GM21360 (cell line): ENCODE results near the gene SGO1.

Experiments used
- ATAC-seq: cut with Tn5 transposase; IDR thresholded peaks from one replicate; pipeline ENCODE4 v1.9.1; 2021; ENCODE audit warnings: mild to moderate bottlenecking, moderate library complexity; ENCODE audit not compliant: unreplicated experiment

SGO1 gene

GRCh38 chr3:20160230-20160629 is 25.8 kb downstream of the SGO1 start:
- no peak for ATAC-seq

- ATAC-seq = no peak
Observed at GRCh38 chr3:20154928-20155327, 31.1 kb downstream of the SGO1 start.

GRCh38 chr3:20154078-20154477 is 31.9 kb downstream of the SGO1 start:
- no peak for ATAC-seq

- ATAC-seq = no peak
Observed at GRCh38 chr3:20148466-20148865, 37.5 kb downstream of the SGO1 start.

- ATAC-seq = no peak
Observed at GRCh38 chr3:20147361-20147760, 38.6 kb downstream of the SGO1 start.

GRCh38 chr3:20146301-20146700 is 39.7 kb downstream of the SGO1 start:
- ATAC-seq = no peak

GRCh38 chr3:20145874-20146273 is 40.1 kb downstream of the SGO1 start:
- no peak for ATAC-seq

- ATAC-seq = no peak
Observed at GRCh38 chr3:20143519-20143918, 42.5 kb downstream of the SGO1 start.

GRCh38 chr3:20142517-20142916 is 43.5 kb downstream of the SGO1 start:
- no peak for ATAC-seq

- no peak for ATAC-seq
Observed at GRCh38 chr3:20141851-20142250, 44.2 kb downstream of the SGO1 start.

GRCh38 chr3:20141316-20141715 is 44.7 kb downstream of the SGO1 start:
- ATAC-seq = no peak

GRCh38 chr3:20140881-20141280 is 45.1 kb downstream of the SGO1 start:
- ATAC-seq = no peak

GRCh38 chr3:20137647-20138046 is 48.4 kb downstream of the SGO1 start:
- ATAC-seq = no peak

- ATAC-seq = no peak
Observed at GRCh38 chr3:20136231-20136630, 49.8 kb downstream of the SGO1 start.

- ATAC-seq = no peak
Observed at GRCh38 chr3:20130106-20130505, 55.9 kb downstream of the SGO1 start.

- no peak for ATAC-seq
Observed at GRCh38 chr3:20128358-20128757, 57.6 kb downstream of the SGO1 start.

- peak; percentile 99 for ATAC-seq
Observed at GRCh38 chr3:20125897-20126296, 60.1 kb downstream of the SGO1 start.

GRCh38 chr3:20125289-20125688 is 60.7 kb downstream of the SGO1 start:
- no peak for ATAC-seq

GRCh38 chr3:20123131-20123652 is 62.8 kb downstream of the SGO1 start:
- no peak for ATAC-seq

- ATAC-seq = no peak
Observed at GRCh38 chr3:20121088-20121487, 64.9 kb downstream of the SGO1 start.
